GM23338 (cell line): Measurements from ENCODE around the gene BCR. TPM values are rescaled to one million over a fixed set of nuclear protein-coding genes. Genes with fewer than 3 reads are reported as not detected.

Experiments used
- ATAC-seq: fragments of 200-7000 bp; cut with Tn5 transposase; 3 replicates; pipeline ENCODE4 v1.9.1; 2020
- DNase-seq: peaks from one replicate; pipeline ENCODE4 v3.0.0-alpha.2; 2015; ENCODE audit warnings: low spot score
- H2AFZ ChIP-seq: fragments of 200-600 bp; sonication (generic); 2 replicates; pipeline ENCODE4 v1.8.0; 2016; ENCODE audit warnings: antibody characterized with exemption, mild to moderate bottlenecking, moderate library complexity
- H3F3A ChIP-seq: fragments of 200-600 bp; sonication (generic); replicated peaks from 2 replicates; pipeline ENCODE4 v1.8.0; 2017; ENCODE audit warnings: antibody characterized with exemption, mixed run types, low read depth
- H3K27ac ChIP-seq: fragments of 200-600 bp; sonication (generic); 2 replicates; pipeline ENCODE4 v1.6.1; 2016; ENCODE audit warnings: low read depth
- H3K27me3 ChIP-seq: fragments of 200-600 bp; sonication (generic); 2 replicates; pipeline ENCODE4 v1.8.0; 2016; ENCODE audit warnings: mild to moderate bottlenecking, mixed run types, moderate library complexity; ENCODE audit not compliant: insufficient read depth
- H3K36me3 ChIP-seq: fragments of 200-600 bp; sonication (generic); 2 replicates; pipeline ENCODE4 v1.8.0; 2016; ENCODE audit warnings: mild to moderate bottlenecking; ENCODE audit not compliant: insufficient read depth
- H3K4me1 ChIP-seq: fragments of 200-600 bp; sonication (generic); 2 replicates; pipeline ENCODE4 v1.8.0; 2016; ENCODE audit warnings: mild to moderate bottlenecking, moderate library complexity; ENCODE audit not compliant: insufficient read depth
- H3K4me2 ChIP-seq: fragments of 200-600 bp; sonication (generic); 2 replicates; pipeline ENCODE4 v1.7.1; 2017; ENCODE audit warnings: mixed run types
- H3K4me3 ChIP-seq: fragments of 200-600 bp; sonication (generic); 2 replicates; pipeline ENCODE4 v1.6.1; 2016; ENCODE audit warnings: mixed run types
- H3K79me2 ChIP-seq: fragments of 200-600 bp; sonication (generic); replicated peaks from 2 replicates; pipeline ENCODE4 v1.8.0; 2017; ENCODE audit warnings: mild to moderate bottlenecking; ENCODE audit not compliant: insufficient read depth
- H3K9me2 ChIP-seq: fragments of 200-600 bp; sonication (generic); 2 replicates; pipeline ENCODE4 v1.8.0; 2017; ENCODE audit not compliant: insufficient read depth
- H4K20me1 ChIP-seq: fragments of 200-600 bp; sonication (generic); replicated peaks from 2 replicates; pipeline ENCODE4 v1.8.0; 2017; ENCODE audit warnings: mild to moderate bottlenecking; ENCODE audit not compliant: insufficient read depth
- H3K27ac Mint-ChIP-seq: 2 replicates; pipeline ENCODE4 v1.8.0; 2020; ENCODE audit warnings: inconsistent platforms, mild to moderate bottlenecking, moderate library complexity, mixed read lengths
- H3K27me3 Mint-ChIP-seq: 3 replicates; pipeline ENCODE4 v1.8.0; 2022; ENCODE audit warnings: low read depth, mild to moderate bottlenecking, moderate library complexity, mixed read lengths, inconsistent platforms; ENCODE audit not compliant: insufficient read depth, poor library complexity
- H3K36me3 Mint-ChIP-seq: 3 replicates; pipeline ENCODE4 v1.8.0; 2021; ENCODE audit warnings: low read depth, mild to moderate bottlenecking, inconsistent platforms, moderate library complexity, mixed read lengths
- H3K4me1 Mint-ChIP-seq: 3 replicates; pipeline ENCODE4 v1.8.0; 2020; ENCODE audit warnings: mild to moderate bottlenecking, inconsistent platforms, mixed read lengths
- H3K4me3 Mint-ChIP-seq: 3 replicates; pipeline ENCODE4 v1.8.0; 2021; ENCODE audit warnings: moderate library complexity, mild to moderate bottlenecking, inconsistent platforms, mixed read lengths
- H3K9me3 Mint-ChIP-seq: 3 replicates; pipeline ENCODE4 v1.8.0; 2020; ENCODE audit warnings: moderate library complexity, mild to moderate bottlenecking, inconsistent platforms, mixed read lengths
- CREB1 ChIP-seq: fragments of 250-450 bp; sonication (Bioruptor Pico); IDR thresholded peaks from 2 replicates; pipeline ENCODE4 v1.5.0; 2020; ENCODE audit warnings: low read depth, mild to moderate bottlenecking, moderate library complexity
- CTCF ChIP-seq, 2 experiments: fragments of 200-600 bp in 1 of 2; sonication (generic) in 1 of 2; conservative IDR thresholded peaks; 2 replicates each; pipeline versions ENCODE4 v1.5.1 to v1.6.1; 2016 to 2017; ENCODE audit warnings: antibody characterized with exemption in 2 of 2, low read depth in 2 of 2, mild to moderate bottlenecking in 2 of 2, moderate library complexity in 1 of 2
- EZH2 ChIP-seq: fragments of 200-600 bp; sonication (generic); IDR thresholded peaks from one replicate; pipeline ENCODE4 v1.8.0; 2017; ENCODE audit warnings: antibody characterized with exemption, mild to moderate bottlenecking, low read depth; ENCODE audit not compliant: unreplicated experiment
- EZH2phosphoT487 ChIP-seq: fragments of 200-600 bp; sonication (generic); IDR thresholded peaks from one replicate; pipeline ENCODE4 v1.8.1; 2018; ENCODE audit warnings: antibody characterized with exemption; ENCODE audit not compliant: unreplicated experiment
- JUNB ChIP-seq: IDR thresholded peaks from one replicate; pipeline ENCODE4 v1.6.1; 2016; ENCODE audit warnings: antibody characterized with exemption; ENCODE audit not compliant: unreplicated experiment
- NANOG ChIP-seq: IDR thresholded peaks from 2 replicates; pipeline ENCODE4 v1.6.1; 2016; ENCODE audit warnings: antibody characterized with exemption, borderline replicate concordance
- POLR2AphosphoS5 ChIP-seq: IDR thresholded peaks from 2 replicates; pipeline ENCODE4 v1.6.1; 2016; ENCODE audit warnings: antibody characterized with exemption, low read depth
- REST ChIP-seq: IDR thresholded peaks from one replicate; pipeline ENCODE4 v1.6.1; 2018; ENCODE audit warnings: antibody characterized with exemption; ENCODE audit not compliant: unreplicated experiment
- STAT1 ChIP-seq: IDR thresholded peaks from one replicate; pipeline ENCODE4 v1.6.1; 2016; ENCODE audit warnings: antibody characterized with exemption; ENCODE audit not compliant: unreplicated experiment
- ZNF114 ChIP-seq: fragments of 250-450 bp; sonication (Bioruptor Pico); IDR thresholded peaks from 2 replicates; pipeline ENCODE4 v1.5.0; 2020; ENCODE audit warnings: mild to moderate bottlenecking, moderate library complexity
- ZNF331 ChIP-seq: fragments of 250-450 bp; sonication (Bioruptor Pico); IDR thresholded peaks from 2 replicates; pipeline ENCODE4 v1.5.0; 2020; ENCODE audit warnings: low read depth, mild to moderate bottlenecking, moderate library complexity
- polyA plus RNA-seq: library from polyadenylated mRNA; unstranded; fragments of >200 nt; fragmentation: Nextera tagmentation; extraction: Ambion mirVana; gene quantifications from 2 replicates; pipeline ENCODE4 v1.2.1, GENCODE V29; 2016
- total RNA-seq: library from RNA; depleted of rRNA; stranded (reverse); fragments of >200 nt; shearing (Covaris generic); gene quantifications from 2 replicates; pipeline ENCODE4 v1.2.3, GENCODE V29; 2014
- TF ChIP-seq, protein P1 (sequence below): IDR thresholded peaks from 2 replicates; pipeline ENCODE4 v1.6.1; 2016; ENCODE audit warnings: antibody characterized with exemption
- TF ChIP-seq, protein P2 (sequence below): fragments of 250-450 bp; sonication (Bioruptor Pico); IDR thresholded peaks from 2 replicates; pipeline ENCODE4 v1.5.0; 2020; ENCODE audit warnings: mild to moderate bottlenecking, moderate library complexity

The BCR gene
- total and polyA plus RNA-seq, 2 experiments from 2014 or later = 17.7 to 121 TPM

DNA sequence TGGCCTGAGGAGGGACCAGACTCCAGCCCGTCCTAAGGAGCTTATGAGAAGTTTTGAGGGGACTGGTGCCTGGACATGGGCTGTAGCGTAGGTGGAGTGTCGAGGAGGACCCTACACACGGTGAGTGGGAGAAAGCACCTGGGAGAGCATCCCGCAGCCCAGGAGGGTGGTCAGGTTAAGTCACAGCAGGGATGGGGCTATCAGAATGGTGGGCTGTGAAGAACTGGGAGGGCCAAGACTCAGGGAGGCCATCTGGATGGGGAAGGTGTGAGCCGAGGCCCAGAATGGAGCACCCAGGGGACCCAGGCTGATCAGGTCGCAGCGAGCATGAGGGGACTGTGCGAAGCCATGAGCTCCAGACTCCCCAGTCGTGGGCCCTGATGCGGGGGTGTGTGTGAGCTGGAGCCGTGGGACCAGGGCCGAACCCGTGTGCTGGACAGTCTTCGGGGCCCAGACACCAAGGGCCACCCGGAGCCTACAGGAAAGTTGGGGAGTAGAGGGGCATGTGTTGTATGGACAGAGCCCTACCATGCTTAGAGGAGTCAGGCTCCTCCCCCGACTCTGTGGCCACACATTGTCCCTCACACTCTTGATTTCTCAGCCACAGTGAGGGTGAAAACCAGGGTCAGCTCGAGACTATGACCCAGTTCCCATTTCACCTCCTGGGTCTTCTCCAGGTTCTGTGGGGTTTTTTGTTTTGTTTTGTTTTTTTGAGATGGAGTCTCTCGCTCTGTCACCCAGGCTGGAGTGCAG, 54.3 kb downstream of the BCR start:
- Histone ChIP-seq H3K9me2 (no peaks in the 10 kb centered on the region), H3K4me3 (no peak overlapping the region), H3K27ac (no peak overlapping the region), H3K36me3 (no peaks in the 10 kb centered on the region), H3K4me2 (no peak overlapping the region), H2AFZ (no peak overlapping the region), H3K4me1 (peaks cover 52% of the 10 kb centered on the region), H3K79me2 (peaks cover 100% of the 10 kb centered on the region), H3F3A (peaks cover 12% of the 10 kb centered on the region; the same call in 1 of the 2 replicates), H3K27me3 (no peaks in the 10 kb centered on the region), H4K20me1 (peaks cover 23% of the 10 kb centered on the region)
- Mint-ChIP-seq H3K9me3 (peaks cover 13% of the 10 kb centered on the region), H3K4me3 (peak overlapping the region; percentile 3; the same call in 1 of the 3 replicates), H3K4me1 (peaks cover 85% of the 10 kb centered on the region), H3K27me3 (peaks cover 20% of the 10 kb centered on the region), H3K36me3 (peaks cover 32% of the 10 kb centered on the region), H3K27ac (no peak overlapping the region; the same call in 1 of the 2 replicates)
- TF ChIP-seq ZNF331 = no peak
- TF ChIP-seq ZNF114 (CRISPR knock-in tag) = no peak
- TF ChIP-seq EZH2 = no peak
- TF ChIP-seq STAT1 = no peak
- TF ChIP-seq CTCF (conservative IDR thresholded peaks at IDR 0.05; ENCODE audit: low read depth in 2 of 2) = no peak
- no peak for TF ChIP-seq JUNB
- TF ChIP-seq POLR2AphosphoS5 = no peak
- TF ChIP-seq CREB1 (CRISPR knock-in tag) = no peak
- TF ChIP-seq, protein P1, sequence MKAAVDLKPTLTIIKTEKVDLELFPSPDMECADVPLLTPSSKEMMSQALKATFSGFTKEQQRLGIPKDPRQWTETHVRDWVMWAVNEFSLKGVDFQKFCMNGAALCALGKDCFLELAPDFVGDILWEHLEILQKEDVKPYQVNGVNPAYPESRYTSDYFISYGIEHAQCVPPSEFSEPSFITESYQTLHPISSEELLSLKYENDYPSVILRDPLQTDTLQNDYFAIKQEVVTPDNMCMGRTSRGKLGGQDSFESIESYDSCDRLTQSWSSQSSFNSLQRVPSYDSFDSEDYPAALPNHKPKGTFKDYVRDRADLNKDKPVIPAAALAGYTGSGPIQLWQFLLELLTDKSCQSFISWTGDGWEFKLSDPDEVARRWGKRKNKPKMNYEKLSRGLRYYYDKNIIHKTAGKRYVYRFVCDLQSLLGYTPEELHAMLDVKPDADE = no peak
- TF ChIP-seq, protein P2, sequence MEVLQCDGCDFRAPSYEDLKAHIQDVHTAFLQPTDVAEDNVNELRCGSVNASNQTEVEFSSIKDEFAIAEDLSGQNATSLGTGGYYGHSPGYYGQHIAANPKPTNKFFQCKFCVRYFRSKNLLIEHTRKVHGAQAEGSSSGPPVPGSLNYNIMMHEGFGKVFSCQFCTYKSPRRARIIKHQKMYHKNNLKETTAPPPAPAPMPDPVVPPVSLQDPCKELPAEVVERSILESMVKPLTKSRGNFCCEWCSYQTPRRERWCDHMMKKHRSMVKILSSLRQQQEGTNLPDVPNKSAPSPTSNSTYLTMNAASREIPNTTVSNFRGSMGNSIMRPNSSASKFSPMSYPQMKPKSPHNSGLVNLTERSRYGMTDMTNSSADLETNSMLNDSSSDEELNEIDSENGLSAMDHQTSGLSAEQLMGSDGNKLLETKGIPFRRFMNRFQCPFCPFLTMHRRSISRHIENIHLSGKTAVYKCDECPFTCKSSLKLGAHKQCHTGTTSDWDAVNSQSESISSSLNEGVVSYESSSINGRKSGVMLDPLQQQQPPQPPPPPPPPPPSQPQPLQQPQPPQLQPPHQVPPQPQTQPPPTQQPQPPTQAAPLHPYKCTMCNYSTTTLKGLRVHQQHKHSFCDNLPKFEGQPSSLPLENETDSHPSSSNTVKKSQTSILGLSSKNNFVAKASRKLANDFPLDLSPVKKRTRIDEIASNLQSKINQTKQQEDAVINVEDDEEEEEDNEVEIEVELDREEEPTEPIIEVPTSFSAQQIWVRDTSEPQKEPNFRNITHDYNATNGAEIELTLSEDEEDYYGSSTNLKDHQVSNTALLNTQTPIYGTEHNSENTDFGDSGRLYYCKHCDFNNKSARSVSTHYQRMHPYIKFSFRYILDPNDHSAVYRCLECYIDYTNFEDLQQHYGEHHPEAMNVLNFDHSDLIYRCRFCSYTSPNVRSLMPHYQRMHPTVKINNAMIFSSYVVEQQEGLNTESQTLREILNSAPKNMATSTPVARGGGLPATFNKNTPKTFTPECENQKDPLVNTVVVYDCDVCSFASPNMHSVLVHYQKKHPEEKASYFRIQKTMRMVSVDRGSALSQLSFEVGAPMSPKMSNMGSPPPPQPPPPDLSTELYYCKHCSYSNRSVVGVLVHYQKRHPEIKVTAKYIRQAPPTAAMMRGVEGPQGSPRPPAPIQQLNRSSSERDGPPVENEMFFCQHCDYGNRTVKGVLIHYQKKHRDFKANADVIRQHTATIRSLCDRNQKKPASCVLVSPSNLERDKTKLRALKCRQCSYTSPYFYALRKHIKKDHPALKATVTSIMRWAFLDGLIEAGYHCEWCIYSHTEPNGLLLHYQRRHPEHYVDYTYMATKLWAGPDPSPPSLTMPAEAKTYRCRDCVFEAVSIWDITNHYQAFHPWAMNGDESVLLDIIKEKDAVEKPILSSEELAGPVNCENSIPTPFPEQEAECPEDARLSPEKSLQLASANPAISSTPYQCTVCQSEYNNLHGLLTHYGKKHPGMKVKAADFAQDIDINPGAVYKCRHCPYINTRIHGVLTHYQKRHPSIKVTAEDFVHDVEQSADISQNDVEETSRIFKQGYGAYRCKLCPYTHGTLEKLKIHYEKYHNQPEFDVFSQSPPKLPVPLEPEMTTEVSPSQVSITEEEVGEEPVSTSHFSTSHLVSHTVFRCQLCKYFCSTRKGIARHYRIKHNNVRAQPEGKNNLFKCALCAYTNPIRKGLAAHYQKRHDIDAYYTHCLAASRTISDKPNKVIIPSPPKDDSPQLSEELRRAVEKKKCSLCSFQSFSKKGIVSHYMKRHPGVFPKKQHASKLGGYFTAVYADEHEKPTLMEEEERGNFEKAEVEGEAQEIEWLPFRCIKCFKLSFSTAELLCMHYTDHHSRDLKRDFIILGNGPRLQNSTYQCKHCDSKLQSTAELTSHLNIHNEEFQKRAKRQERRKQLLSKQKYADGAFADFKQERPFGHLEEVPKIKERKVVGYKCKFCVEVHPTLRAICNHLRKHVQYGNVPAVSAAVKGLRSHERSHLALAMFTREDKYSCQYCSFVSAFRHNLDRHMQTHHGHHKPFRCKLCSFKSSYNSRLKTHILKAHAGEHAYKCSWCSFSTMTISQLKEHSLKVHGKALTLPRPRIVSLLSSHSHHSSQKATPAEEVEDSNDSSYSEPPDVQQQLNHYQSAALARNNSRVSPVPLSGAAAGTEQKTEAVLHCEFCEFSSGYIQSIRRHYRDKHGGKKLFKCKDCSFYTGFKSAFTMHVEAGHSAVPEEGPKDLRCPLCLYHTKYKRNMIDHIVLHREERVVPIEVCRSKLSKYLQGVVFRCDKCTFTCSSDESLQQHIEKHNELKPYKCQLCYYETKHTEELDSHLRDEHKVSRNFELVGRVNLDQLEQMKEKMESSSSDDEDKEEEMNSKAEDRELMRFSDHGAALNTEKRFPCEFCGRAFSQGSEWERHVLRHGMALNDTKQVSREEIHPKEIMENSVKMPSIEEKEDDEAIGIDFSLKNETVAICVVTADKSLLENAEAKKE (CRISPR knock-in tag) = no peak
- no peak for TF ChIP-seq EZH2phosphoT487
- TF ChIP-seq NANOG = no peak
- no peak for TF ChIP-seq REST
- ATAC-seq (no peak), DNase-seq (no peak)
